Neural progenitor cell (in vitro differentiated cells): Measurements from ENCODE around the gene TMEM39B.

Experiments
- CTCF ChIP-seq: fragments of 200-600 bp; sonication (generic); IDR thresholded peaks from 2 replicates; pipeline ENCODE4 v1.5.1; 2017; ENCODE audit warnings: antibody characterized with exemption, mild to moderate bottlenecking
- EZH2phosphoT487 ChIP-seq: fragments of 200-600 bp; sonication (generic); IDR thresholded peaks from 2 replicates; pipeline ENCODE4 v1.6.1; 2017; ENCODE audit warnings: antibody characterized with exemption

- TF ChIP-seq CTCF (no peak), EZH2phosphoT487 (no peak)
Observed at GRCh38 chr1:32028746-32029145, 44.0 kb upstream of the TMEM39B start.
